ENCODE data around the gene HS3ST5. TPM values are rescaled to one million over a fixed set of nuclear protein-coding genes. Genes with fewer than 3 reads are reported as not detected.

The HS3ST5 gene
- total RNA-seq, 2 donors from 2014 or later: 0.05 to 0.16 TPM

- Histone ChIP-seq H3K9me3 (no peaks in the 10 kb centered on the region), H3K9ac (ENCODE audit: low read depth in 2 of 2, low read length in 2 of 2) (no peak overlapping the region), H3K36me3 (no peaks in the 10 kb centered on the region), H3K4me3 (no peak overlapping the region), H3K27ac (no peak overlapping the region), H3K27me3 (no peaks in the 10 kb centered on the region), H3K4me1 (no peaks in the 10 kb centered on the region)
- intact Hi-C loops (cut with DNase I): no loop called here
- TF ChIP-seq, protein P1, sequence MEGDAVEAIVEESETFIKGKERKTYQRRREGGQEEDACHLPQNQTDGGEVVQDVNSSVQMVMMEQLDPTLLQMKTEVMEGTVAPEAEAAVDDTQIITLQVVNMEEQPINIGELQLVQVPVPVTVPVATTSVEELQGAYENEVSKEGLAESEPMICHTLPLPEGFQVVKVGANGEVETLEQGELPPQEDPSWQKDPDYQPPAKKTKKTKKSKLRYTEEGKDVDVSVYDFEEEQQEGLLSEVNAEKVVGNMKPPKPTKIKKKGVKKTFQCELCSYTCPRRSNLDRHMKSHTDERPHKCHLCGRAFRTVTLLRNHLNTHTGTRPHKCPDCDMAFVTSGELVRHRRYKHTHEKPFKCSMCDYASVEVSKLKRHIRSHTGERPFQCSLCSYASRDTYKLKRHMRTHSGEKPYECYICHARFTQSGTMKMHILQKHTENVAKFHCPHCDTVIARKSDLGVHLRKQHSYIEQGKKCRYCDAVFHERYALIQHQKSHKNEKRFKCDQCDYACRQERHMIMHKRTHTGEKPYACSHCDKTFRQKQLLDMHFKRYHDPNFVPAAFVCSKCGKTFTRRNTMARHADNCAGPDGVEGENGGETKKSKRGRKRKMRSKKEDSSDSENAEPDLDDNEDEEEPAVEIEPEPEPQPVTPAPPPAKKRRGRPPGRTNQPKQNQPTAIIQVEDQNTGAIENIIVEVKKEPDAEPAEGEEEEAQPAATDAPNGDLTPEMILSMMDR (IDR thresholded peaks at IDR 0.05): no peak
- DNase-seq: no peak
Measured at GRCh38 chr6:114271405-114271804, 71.4 kb downstream of the HS3ST5 start.

DNA sequence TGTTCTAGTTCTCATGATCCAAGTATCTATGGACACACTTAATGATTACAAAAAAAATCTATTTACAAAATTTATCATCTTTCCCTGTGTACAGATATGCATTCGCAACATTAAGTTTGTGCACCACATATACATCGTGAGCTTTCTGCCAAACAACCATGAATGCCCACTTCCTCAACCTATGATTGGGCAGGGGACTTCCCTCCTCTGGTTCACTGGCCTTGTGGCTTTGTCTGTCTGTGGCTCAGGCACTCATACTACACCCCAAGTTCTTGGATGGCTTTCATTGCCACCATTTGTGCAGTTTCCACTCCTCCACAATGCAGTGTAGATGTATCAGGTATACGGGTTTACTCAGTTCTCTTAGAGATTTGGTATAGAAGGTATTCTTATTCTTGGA lies 74.9 kb downstream of the HS3ST5 start:
- H3K27me3 ChIP-seq: no peaks in the 10 kb centered on the region
- TF ChIP-seq, protein P1 (IDR thresholded peaks at IDR 0.05): no peak
- H3K36me3 ChIP-seq: no peaks in the 10 kb centered on the region
- no peaks in the 10 kb centered on the region for H3K4me1 ChIP-seq
- no peak overlapping the region for H3K27ac ChIP-seq
- intact Hi-C loops (cut with DNase I): no loop called here
- no peaks in the 10 kb centered on the region for H3K9me3 ChIP-seq
- H3K4me3 ChIP-seq: no peak overlapping the region
- DNase-seq: no peak
- H3K9ac ChIP-seq (ENCODE audit: low read depth in 2 of 2, low read length in 2 of 2): no peak overlapping the region

DNA sequence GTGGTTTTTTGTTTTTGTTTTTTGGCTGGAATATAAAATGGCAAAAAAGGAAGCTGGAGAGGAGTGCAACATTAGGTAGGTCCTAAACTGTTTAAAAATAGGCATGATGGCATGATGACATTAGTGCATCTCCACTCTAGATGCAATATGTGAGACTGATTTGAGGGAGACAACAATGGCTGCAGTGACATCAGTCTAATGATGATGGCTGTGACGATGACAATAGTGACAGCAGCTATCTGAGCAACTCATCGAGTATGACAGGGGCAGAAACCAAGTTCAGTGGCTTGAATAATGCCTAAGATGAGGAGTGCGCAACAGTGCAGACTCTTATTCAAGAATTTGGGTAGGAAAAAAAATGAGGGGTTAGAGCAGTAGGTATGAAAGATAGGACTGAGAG lies 82.0 kb downstream of the HS3ST5 start:
- Histone ChIP-seq H3K27me3 (no peaks in the 10 kb centered on the region), H3K36me3 (no peaks in the 10 kb centered on the region), H3K4me1 (no peaks in the 10 kb centered on the region), H3K27ac (no peak overlapping the region), H3K9ac (ENCODE audit: low read depth in 2 of 2, low read length in 2 of 2) (no peak overlapping the region), H3K9me3 (no peaks in the 10 kb centered on the region), H3K4me3 (no peak overlapping the region)
- DNase-seq: no peak
- TF ChIP-seq, protein P1 (IDR thresholded peaks at IDR 0.05): no peak
- intact Hi-C loops (cut with DNase I): no loop called here

- Histone ChIP-seq H3K27me3 (no peaks in the 10 kb centered on the region), H3K4me3 (no peak overlapping the region), H3K9ac (ENCODE audit: low read depth in 2 of 2, low read length in 2 of 2) (no peak overlapping the region), H3K9me3 (no peaks in the 10 kb centered on the region), H3K27ac (no peak overlapping the region), H3K4me1 (no peaks in the 10 kb centered on the region), H3K36me3 (no peaks in the 10 kb centered on the region)
- intact Hi-C loops (cut with DNase I): no loop called here
- no peak for DNase-seq
- TF ChIP-seq, protein P1 (IDR thresholded peaks at IDR 0.05): no peak
Measured at GRCh38 chr6:114258376-114258775, 84.4 kb downstream of the HS3ST5 start.

- no peaks in the 10 kb centered on the region for H3K36me3 ChIP-seq
- H3K4me3 ChIP-seq: no peak overlapping the region
- H3K4me1 ChIP-seq: no peaks in the 10 kb centered on the region
- no peak for DNase-seq
- no peak overlapping the region for H3K9ac ChIP-seq (ENCODE audit: low read depth in 2 of 2, low read length in 2 of 2)
- no peaks in the 10 kb centered on the region for H3K27me3 ChIP-seq
- TF ChIP-seq, protein P1 (IDR thresholded peaks at IDR 0.05): no peak
- no peaks in the 10 kb centered on the region for H3K9me3 ChIP-seq
- intact Hi-C loops (cut with DNase I): no loop called here
- H3K27ac ChIP-seq: no peak overlapping the region
Measured at GRCh38 chr6:114253431-114253830, 89.4 kb downstream of the HS3ST5 start.

- intact Hi-C loops (cut with DNase I): no loop called here
- Histone ChIP-seq H3K36me3 (no peaks in the 10 kb centered on the region), H3K27me3 (no peaks in the 10 kb centered on the region), H3K9me3 (no peaks in the 10 kb centered on the region), H3K27ac (no peak overlapping the region), H3K4me3 (no peak overlapping the region), H3K4me1 (no peaks in the 10 kb centered on the region), H3K9ac (ENCODE audit: low read depth in 2 of 2, low read length in 2 of 2) (no peak overlapping the region)
- TF ChIP-seq, protein P1 (IDR thresholded peaks at IDR 0.05): no peak
- no peak for DNase-seq
Measured at GRCh38 chr6:114249522-114249921, 93.3 kb downstream of the HS3ST5 start.

All from colonic mucosa (tissue), 4 donors.